ENCODE data around the gene SCRT2. TPM values are rescaled to one million over a fixed set of nuclear protein-coding genes. Genes with fewer than 3 reads are reported as not detected.

SCRT2 gene
- total RNA-seq, 4 donors from 2014 or later, result not detected

GRCh38 chr20:675033-675452 lies 559 bp downstream of the SCRT2 start:
- Histone ChIP-seq H3K4me3 (replicated peaks in 1 of 3) (no peak overlapping the region), H3K27ac (no peak overlapping the region), H3K36me3 (no peaks in the 10 kb centered on the region), H3K4me1 (peaks cover 12 to 25% of the 10 kb centered on the region in 2 donors), H3K9me3 (no peaks in the 10 kb centered on the region), H3K27me3 (no peaks in the 10 kb centered on the region)
- DNase-seq, result no peak
- intact Hi-C loops (cut with DNase I), result no loop called here
- 4 to 8% methylated on average over 12 to 21 of the region's 25 CpGs for WGBS, 2 donors
- TF ChIP-seq POLR2A (IDR thresholded peaks at IDR 0.05) (no peak), CTCF (IDR thresholded peaks at IDR 0.05) (no peak)

- 25 to 52% methylated on average over 2 to 3 of the region's 3 CpGs for WGBS, 2 donors
- no peaks in the 10 kb centered on the region for H3K9me3 ChIP-seq
- intact Hi-C loops (cut with DNase I), result no loop called here
- H3K36me3 ChIP-seq, result no peaks in the 10 kb centered on the region
- peak in 1 of 2 donors; percentile 27 for DNase-seq
- no peak for TF ChIP-seq POLR2A (IDR thresholded peaks at IDR 0.05)
- no peak overlapping the region for H3K27ac ChIP-seq
- no peak overlapping the region for H3K4me3 ChIP-seq (replicated peaks in 1 of 3)
- no peaks in the 10 kb centered on the region for H3K27me3 ChIP-seq
- peaks cover 12 to 25% of the 10 kb centered on the region in 2 donors for H3K4me1 ChIP-seq
Observed at GRCh38 chr20:673603-674001, 2.0 kb downstream of the SCRT2 start.

GRCh38 chr20:672963-673602 lies 2.5 kb downstream of the SCRT2 start:
- intact Hi-C loops (cut with DNase I), result no loop called here

GRCh38 chr20:671252-672030 lies 4.2 kb downstream of the SCRT2 start:
- WGBS, 2 donors, result 64 to 79% methylated on average over 9 of the region's 9 CpGs
- TF ChIP-seq POLR2A (IDR thresholded peaks at IDR 0.05), result no peak
- no peak for TF ChIP-seq CTCF (IDR thresholded peaks at IDR 0.05)
- intact Hi-C loops (cut with DNase I), result no loop called here
- H3K9me3 ChIP-seq, result no peaks in the 10 kb centered on the region
- no peak for DNase-seq
- H3K27ac ChIP-seq, result no peak overlapping the region
- peaks cover 10 to 22% of the 10 kb centered on the region in 2 donors for H3K4me1 ChIP-seq
- no peaks in the 10 kb centered on the region for H3K27me3 ChIP-seq
- no peaks in the 10 kb centered on the region for H3K36me3 ChIP-seq
- no peak overlapping the region for H3K4me3 ChIP-seq (replicated peaks in 1 of 3)

More at GRCh38 chr20:672963-673602, 2.5 kb downstream of the SCRT2 start:
- TF ChIP-seq CTCF (IDR thresholded peaks at IDR 0.05) (no peak), POLR2A (IDR thresholded peaks at IDR 0.05) (no peak)
- WGBS, 2 donors, result 23 to 31% methylated on average over 5 to 6 of the region's 7 CpGs
- Histone ChIP-seq H3K36me3 (no peaks in the 10 kb centered on the region), H3K27me3 (no peaks in the 10 kb centered on the region), H3K27ac (no peak overlapping the region), H3K4me1 (peaks cover 12 to 25% of the 10 kb centered on the region in 2 donors), H3K9me3 (no peaks in the 10 kb centered on the region), H3K4me3 (replicated peaks in 1 of 3) (no peak overlapping the region)
- no peak for DNase-seq

GRCh38 chr20:669573-669972 lies 6.0 kb downstream of the SCRT2 start:
- Histone ChIP-seq H3K4me1 (peaks cover 0 to 8% of the 10 kb centered on the region in 2 donors), H3K27me3 (peaks cover 7% of the 10 kb centered on the region), H3K36me3 (no peaks in the 10 kb centered on the region), H3K4me3 (replicated peaks in 1 of 3) (no peak overlapping the region), H3K9me3 (no peaks in the 10 kb centered on the region), H3K27ac (no peak overlapping the region)
- TF ChIP-seq CTCF (IDR thresholded peaks at IDR 0.05) (no peak), POLR2A (IDR thresholded peaks at IDR 0.05) (no peak)
- WGBS, 2 donors, result 74% methylated on average over 6 to 7 of the region's 7 CpGs
- DNase-seq, result no peak
- intact Hi-C loops (cut with DNase I), result no loop called here

Measured in thyroid gland (tissue), 4 donors.